NAMALWA (cell line): Measurements from ENCODE around the gene DPP7.

ENCODE experiments used
- DNase-seq: peaks from one replicate; pipeline ENCODE4 v3.0.0-alpha.2; 2015; ENCODE audit warnings: low spot score

Gene DPP7

DNA sequence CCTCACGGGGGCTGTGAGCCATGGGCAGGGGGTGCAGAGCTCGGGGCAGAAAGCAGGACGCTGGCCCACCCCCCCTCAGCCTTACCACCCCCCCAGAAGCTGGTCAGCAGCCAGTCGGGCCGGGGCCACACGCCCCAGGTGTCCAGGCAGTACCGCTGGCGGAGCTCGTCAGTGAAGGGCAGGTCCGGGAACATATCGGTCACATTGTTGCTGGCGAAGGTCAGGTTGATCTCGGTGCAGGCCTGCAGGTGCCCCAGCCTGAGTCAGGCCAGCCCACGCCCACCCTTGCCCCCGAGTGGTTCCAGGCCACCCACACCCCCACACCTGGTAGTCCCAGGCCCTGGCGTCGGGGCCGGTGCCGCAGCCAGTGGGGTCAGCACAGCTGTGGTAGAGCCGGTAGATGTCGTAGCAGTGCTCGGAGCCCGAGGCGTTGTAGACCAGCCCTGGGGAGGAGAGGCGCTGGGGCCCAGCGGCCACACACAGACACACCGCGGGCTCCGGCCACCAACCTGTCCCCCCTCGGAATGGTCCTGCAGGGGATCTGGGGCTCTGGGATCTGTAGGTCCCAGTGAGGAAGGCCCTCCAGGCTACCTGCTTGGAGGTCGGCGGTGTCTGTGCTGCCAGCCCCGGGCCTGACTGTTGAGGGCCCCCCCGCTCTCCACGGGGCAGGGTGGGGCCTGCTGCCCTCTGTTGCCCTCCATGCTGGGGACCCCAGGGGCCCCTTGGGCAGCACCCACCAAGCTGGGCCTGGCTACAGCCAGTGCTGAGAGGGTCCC, 2.6 kb downstream of the DPP7 start:
- DNase-seq, result no peak

DNA sequence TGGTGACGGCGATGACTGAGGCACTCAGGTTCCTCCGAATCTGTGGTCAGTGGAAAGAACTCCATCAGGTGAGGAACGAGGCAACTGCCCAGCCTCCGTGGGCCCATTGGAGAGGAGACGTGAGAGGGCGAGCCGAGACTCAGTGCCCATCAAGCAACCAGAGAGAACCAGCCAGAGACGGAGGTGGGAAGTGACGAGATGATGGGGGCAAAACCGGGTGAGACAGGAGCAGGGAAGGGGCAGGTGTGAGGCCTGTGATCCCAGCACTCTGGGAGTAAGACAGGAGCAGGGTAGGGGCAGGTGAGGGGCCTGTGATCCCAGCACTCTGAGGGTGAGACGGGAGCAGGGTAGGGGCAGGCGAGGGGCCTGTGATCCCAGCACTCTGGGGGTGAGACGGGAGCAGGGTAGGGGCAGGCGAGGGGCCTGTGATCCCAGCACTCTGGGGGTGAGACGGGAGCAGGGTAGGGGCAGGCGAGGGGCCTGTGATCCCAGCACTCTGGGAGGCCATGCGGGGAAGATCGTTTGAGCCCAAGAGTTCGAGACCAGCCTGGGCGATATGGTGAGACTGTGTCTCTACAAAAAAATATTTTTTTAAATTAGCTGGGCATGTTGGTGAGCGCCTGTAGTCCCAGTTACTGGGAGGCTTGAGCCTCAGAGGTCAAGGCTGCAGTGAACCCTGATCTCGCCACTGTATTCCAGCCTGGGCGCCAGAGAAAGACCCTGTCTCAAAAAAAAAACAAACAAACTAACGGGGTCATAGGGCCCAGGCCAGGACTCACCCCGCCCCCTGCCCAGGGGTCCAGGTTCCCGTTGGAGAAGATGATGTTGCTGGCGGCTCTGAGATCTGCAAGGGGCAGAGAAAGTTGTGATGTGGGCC, 3.4 kb downstream of the DPP7 start:
- DNase-seq, result no peak

DNA sequence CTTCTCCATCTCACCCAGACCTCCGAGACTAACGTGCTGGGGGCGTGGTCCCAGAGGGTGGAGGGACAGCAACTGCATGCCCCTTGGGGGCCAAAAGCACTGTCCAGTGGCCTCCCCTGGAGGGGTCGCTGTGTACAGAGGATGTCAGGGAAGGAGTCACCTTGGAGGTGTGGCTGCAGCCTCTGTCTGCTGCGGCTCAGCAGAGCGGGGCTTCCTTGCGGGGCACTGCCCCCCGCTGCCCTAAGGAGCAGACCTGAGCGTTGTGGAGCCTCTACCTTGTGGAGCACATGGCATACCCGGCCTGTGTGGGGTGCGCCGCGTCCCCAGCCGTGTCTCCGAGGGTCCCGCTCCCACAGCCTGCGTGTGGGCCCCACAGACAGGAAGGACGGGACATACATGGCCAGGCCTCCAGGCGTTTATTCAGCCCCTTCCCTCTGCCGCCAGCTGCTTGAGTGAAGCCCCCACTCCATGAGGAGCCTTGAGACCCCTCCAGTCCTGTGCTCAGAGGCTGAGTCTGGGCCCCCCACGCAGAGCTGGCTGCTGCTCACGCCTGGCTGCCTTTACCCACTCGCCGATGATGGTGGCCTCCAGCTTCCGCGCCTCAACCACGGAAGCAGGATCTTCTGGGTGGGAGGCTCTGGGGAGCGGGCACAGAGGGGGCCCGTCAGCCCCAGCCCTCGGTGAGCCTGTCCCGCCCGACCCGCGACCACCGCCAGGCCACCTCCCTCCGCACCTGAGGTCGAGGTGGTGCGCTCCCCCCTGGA, 4.2 kb downstream of the DPP7 start:
- DNase-seq, result no peak

DNA sequence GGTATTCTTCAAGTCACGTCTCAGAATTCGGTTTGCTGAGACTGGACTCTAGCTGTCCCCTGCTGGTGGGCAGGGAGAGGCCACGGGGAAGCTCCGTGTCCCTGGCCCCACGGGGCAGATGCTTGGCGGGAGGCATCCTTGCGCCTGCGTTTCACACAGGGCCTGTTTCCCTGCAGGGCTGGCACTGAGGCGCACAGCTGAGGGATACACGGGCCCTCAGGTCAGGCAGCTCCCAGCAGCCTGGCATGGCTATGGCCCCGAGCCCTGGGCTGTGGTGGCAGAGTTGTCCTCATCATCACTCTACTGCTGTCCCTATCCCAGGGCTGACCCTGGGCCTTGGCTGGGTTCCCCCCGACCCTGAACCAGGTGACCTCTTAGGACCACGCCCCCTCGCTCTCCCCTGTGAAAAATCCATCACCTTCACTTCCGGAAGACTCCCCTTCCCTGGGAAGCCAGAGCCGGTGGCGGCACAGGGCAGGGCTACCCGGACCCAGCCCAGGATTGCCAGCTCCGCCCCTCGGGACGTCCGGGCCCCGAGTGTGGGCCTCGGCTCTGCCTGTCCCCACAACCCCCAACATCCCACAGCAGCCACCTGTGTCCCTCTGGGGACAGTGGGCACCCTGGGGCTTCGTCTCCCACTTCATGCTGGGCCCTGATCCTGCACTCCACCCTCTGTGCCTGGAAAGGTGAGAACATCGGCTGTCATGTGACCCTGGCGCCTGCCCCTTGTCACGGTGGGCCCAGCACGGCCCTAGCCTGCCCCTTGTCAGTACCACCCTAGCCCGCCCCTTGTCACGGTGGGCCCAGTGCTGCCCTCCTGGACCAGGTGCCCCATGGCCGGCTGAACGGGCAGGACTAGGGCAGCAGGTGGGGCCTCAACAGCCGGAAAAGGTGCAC, 5.0 kb downstream of the DPP7 start:
- no peak for DNase-seq

DNA sequence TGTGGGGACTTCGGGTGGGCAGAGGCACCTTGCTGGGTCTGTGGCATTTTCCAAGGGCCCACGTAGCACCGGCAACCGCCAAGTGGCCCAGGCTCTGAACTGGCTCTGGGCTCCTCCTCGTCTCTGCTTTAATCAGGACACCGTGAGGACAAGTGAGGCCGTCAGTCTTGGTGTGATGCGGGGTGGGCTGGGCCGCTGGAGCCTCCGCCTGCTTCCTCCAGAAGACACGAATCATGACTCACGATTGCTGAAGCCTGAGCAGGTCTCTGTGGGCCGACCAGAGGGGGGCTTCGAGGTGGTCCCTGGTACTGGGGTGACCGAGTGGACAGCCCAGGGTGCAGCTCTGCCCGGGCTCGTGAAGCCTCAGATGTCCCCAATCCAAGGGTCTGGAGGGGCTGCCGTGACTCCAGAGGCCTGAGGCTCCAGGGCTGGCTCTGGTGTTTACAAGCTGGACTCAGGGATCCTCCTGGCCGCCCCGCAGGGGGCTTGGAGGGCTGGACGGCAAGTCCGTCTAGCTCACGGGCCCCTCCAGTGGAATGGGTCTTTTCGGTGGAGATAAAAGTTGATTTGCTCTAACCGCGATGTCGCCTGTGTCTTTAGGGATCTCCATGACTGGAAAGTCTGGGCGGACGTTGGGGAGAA, 5.8 kb downstream of the DPP7 start:
- DNase-seq, result no peak

DNA sequence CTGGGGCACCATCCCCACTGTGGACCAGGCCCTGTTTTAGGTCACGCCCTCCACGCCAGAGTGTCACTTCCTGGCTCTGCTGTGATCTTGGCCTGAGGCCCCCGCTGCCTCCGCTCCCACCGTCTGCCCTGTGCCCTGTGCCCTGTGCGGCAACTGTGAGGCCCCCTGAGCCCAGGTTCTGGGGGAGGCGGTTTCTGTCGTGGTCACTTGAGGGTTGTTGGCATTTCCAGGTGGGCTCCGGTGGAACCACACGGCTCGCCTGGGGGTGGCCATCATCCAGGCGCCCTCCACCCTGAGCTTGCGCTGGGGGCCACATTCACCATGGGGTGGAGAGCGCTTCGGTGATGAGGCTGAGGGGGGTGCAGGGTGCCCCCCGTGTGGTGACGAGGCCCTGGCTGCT, 6.6 kb downstream of the DPP7 start:
- no peak for DNase-seq

DNA sequence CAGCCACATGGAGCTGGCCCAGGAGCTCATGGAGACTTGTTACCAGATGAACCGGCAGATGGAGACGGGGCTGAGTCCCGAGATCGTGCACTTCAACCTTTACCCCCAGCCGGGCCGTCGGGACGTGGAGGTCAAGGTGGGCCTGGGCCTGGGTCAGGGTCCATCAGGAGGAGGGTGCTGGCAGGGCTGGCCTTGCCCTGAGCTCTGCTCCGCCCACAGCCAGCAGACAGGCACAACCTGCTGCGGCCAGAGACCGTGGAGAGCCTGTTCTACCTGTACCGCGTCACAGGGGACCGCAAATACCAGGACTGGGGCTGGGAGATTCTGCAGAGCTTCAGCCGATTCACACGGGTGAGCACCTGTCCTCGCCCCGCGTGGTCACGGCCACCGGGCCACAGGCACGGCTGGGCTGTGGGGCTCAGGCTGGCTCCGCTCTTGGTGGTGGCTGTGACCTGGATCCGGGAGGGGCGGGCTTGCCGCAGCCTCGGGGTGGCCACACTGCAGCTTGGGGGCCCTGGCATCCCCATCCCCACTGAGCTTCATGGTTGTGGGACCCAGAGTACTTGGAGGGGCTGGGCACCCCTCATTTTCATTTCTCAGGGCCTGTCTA, 7.1 kb downstream of the DPP7 start:
- DNase-seq, result no peak

DNA sequence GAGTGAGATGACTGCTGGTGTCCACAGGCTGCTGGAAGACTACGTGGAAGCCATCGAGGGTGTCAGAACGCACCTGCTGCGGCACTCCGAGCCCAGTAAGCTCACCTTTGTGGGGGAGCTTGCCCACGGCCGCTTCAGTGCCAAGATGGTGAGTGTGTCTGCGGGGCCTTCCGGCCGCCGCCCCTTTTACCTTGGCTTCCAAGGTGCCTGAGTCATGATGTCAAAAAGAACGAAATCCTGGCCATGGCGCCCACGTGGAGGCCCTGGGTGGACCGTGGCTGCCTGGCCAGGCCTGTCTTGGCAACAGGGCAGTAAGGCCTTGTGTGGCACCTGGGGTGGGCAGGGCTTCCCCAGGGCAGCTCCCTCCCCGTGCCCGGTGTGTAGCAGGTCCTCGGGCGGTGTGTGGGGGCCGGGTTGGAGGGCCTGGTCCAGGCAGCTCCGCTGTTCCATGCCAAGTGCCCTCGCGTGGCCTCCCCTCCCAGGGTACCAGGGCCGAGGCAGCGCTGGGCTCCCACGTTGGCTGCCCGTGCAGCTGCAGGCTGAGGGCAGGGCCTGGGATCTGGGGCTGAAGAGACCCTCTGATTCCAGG, 7.8 kb downstream of the DPP7 start:
- DNase-seq, result no peak

DNA sequence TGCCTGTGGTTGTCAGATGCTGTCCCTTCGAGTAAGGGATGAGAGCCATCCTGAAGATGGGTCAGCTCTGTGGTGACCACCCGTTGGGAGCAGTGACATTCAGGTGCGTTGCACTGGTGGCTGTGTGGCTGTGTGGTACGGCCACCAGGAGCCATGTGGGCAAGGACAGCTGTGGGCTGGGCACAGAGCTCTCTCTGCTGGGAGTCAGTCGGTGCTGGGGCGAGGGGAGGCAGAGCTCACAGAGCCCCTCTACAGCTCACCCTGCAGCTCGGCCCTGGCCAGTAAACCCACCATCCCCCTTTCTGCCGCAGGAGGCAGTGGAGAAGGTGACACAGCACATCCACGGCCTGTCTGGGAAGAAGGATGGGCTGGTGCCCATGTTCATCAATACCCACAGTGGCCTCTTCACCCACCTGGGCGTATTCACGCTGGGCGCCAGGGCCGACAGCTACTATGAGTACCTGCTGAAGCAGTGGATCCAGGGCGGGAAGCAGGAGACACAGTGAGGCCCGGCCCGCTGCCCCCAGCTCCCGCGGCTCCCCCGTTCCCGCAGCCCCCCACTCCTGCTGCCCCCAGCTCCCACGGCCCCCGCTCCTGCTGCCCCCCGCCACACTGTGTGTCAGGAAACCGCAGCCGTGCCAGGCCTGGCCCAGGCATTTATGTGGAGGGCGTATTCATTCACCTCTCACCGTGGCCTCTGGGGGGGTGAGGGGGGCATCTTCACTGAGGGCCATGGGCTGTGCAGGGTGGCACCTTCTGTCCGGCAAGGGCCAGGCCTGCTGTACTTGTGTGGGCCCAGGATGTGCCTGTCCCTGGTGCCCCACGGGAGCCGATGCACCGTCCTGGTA, 8.5 kb downstream of the DPP7 start:
- no peak for DNase-seq

DNA sequence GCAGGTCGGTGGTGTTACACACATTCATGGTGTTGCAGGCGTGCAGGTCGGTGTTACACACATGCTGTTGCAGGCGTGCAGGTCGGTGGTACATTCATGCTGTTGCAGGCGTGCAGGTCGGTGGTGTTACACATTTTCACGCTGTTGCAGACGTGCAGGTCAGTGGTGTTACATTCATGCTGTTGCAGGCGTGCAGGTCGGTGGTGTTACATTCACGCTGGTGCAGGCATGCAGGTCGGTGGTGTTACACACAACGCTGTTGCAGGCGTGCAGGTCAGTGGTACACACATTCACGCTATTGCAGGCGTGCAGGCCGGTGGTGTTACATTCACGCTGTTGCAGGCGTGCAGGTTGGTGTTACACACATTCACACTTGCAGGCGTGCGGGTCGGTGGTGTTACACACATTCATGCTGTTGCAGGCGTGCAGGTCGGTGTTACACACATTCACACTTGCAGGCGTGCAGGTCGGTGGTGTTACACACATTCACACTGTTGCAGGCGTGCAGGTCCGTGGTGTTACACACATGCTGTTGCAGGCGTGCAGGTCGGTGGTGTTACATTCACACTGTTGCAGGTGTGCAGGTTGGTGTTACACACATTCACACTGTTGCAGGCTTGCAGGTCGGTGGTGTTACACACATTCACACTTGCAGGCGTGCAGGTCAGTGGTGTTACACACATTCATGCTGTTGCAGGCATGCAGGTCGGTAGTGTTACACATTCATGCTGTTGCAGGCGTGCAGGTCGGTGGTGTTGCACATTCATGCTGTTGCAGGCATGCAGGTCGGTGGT, 11.1 kb downstream of the DPP7 start:
- DNase-seq, result no peak

DNA sequence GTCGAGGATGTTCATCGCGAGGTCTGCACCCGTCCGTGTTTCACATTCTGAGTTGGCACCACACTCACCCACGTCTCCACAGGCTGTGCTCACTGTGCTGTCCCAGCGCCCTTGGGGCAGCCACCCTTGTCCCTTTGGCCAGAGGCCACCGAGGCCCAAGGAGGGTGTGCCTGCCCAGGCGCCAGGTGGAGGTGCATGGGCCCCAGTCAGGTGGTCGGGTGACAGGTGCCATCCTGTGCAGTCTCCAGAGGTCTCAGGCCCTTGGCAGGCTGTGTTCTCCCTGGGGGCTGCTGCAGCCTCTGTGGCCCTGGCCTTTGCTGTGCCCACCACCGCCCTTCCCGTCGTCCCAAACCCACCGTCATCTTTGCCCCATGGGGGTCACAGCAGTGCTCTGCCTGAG, 15.3 kb downstream of the DPP7 start:
- DNase-seq, result no peak

DNA sequence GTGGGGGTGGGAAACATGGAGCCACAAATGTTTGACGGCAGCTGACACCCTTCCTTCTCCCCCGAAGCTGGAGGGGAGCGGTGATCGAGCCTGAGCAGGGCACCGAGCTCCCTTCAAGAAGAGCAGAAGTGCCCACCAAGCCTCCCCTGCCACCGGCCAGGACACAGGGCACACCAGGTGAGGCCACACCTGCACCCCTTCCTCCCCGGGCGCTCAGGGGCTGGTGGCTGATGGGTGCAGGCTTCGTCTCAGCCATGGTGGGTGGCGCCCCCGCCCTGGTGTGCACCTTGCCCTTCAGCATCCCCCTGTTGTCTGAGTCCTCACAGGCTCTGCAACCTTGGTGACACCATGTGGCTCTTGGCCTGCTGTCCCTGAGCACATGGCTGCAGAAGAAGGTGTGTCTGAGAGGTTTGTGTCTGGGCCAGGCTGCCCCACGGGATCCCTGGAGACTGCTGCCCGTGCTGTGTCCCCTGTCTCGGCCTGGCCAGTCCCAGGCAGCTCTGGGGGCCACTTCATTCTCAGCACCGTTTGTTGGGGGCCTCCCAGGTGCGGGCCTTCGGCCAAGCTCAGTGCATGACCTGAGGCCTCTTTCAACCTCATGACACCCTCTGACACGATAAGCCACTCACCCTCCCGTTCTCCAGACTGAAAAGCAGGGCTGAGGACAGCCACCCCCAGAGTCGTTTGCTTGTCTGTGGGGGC, 16.6 kb downstream of the DPP7 start:
- no peak for DNase-seq

DNA sequence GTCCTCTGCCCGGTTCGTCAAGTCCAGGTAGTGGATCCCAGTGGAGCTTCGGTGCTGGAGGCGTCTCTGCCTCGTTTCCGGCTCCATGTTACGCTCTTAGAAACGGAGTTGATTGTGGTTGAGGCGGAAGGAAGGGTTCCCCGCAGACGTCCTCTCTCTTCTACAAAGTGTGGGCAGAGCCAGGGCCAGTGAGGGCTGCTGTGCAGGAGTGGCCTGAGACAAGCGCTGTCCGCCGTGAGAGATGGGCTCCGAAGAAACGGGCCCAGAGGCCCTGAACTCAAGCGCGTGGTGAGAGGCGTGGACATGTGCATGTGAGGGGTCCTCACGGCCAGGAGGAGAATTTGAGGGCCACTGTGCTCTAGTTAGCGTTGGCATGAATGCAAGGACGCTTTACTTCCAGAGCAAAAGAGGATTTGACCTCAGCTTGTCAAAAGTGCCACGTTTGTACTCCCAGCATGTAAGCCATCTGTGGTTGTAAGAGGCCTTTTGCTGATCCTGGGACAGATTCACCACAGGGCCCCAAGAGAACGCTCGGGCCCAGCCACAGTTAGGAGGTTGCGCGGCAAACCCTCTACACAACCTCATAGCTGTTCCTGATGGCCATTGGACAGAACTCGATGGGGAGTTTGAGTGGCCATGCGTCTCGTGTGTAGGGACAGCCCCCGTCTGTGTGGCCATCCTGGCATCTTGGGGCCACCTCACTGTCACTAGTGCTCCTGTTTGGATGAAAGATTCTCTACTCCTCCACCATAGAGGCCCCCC, 17.6 kb downstream of the DPP7 start:
- DNase-seq, result no peak

DNA sequence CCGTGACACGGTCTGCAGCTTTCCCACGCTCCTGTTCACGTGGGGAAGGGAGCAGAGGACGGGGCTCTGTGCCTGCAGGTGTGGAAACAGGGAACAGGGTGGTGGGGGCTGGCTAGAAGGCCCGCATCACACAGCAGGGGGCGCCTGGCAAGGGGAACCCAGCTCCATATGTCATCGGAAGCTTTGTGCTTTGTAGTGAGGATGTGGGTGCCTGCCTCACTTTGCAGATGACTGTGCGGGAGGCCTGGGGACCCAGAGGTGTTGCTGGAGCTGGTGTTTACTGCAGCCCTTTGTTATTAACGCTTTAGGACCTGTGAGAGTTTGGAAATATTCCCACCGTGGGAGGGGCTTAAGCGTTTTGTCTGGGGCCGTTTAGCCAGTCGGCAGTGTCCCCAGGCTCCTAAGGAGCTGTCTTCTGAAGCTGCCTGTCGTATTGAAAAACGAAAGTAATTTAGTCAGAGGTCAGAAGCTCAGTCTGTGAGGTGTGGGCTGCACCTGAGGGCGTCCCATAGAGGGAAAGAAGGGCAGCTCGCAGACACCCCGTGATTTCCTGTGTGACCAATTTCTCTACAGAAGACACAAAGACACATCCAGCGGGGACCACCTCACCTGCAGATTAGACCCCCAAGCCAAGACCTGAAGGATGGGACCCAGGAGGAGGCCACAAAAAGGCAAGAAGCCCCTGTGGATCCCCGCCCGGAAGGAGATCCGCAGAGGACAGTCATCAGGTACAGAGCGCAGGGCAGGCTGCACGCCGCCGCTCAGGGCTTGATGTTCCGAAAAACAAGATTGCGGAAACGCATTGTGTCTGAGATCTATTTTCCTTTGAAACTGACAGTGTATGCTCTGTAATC, 18.6 kb downstream of the DPP7 start:
- peak; percentile 70 for DNase-seq

DNA sequence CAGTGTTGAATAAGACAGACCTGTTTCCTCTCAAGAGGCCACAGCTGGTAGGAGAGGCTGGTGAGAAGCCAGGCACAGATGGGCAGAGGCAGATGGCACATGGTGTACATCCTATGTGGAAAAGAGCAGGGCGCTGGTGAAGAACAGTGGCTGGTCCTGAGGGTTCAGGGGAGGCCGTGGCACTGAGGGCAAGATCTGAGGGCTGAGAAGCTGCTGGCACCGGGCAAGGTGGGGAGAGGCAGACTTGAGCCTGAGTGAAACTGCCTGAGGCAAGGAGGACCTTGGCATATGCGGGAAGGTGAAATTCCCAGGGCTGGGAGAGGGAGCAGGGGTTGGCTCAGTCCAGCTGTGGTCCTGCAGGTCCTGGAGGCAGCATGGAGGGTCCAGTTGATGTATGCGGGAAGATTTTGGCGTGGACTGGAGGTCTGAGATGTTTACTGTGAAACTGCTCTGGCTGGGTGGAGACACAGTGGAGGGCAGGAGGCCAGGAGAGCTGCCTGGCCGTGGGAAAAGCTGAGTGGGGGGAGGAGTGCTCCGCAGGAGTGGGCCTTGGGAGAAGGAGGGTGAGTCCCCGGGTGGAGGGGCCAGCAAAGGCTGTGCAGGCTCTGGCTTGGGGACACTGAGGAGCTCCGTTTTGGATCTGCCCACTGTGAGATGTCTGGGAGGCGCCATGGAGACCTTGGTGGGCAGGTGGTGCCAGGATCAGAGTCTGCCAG, 25.1 kb downstream of the DPP7 start:
- DNase-seq, result no peak
